IMR-90 (cell line): ENCODE data around the gene ABCA4. TPM values are rescaled to one million over a fixed set of nuclear protein-coding genes. Genes with fewer than 3 reads are reported as not detected.

Source experiments
- ATAC-seq: fragments of 200-7000 bp; cut with Tn5 transposase; 2 replicates; pipeline ENCODE4 v1.9.1; 2020; ENCODE audit warnings: low read depth, mild to moderate bottlenecking, moderate library complexity
- BruUV-seq: library from RNA; stranded (reverse); fragments of 400-500 nt; replicated peaks from 2 replicates; lab custom pipeline; 2021; lab: Mats Ljungman, UMichigan
- CTCF ChIA-PET: fragments of 300-600 bp; formaldehyde crosslinking; extraction: SDS; loops from one replicate; lab custom pipeline; 2021; ENCODE audit warnings: antibody characterized with exemption; lab: Yijun Ruan, JAX
- POLR2A ChIA-PET: fragments of 300-600 bp; sonication (Branson Sonifier 250); formaldehyde crosslinking; loops from one replicate; lab custom pipeline; 2022; ENCODE audit warnings: antibody characterized with exemption; ENCODE audit not compliant: unreplicated experiment; lab: Charles Lee
- DNase-seq: peaks from one replicate; pipeline ENCODE4 v3.0.0; 2013
- H2AFZ ChIP-seq: replicated peaks from 2 replicates; pipeline ENCODE3; 2013; ENCODE audit warnings: low read length, mild to moderate bottlenecking; ENCODE audit not compliant: poor library complexity
- H2AK5ac ChIP-seq: 2 replicates; pipeline ENCODE4 v1.6.1; 2013; ENCODE audit warnings: low read depth, low read length, inconsistent platforms
- H2AK9ac ChIP-seq: replicated peaks from 2 replicates; pipeline ENCODE3; 2013; ENCODE audit warnings: mild to moderate bottlenecking, low read depth, low read length, moderate library complexity; ENCODE audit not compliant: poor library complexity
- H2BK120ac ChIP-seq: 2 replicates; pipeline ENCODE4 v1.6.1; 2013; ENCODE audit warnings: low read depth, low read length, inconsistent platforms
- H2BK15ac ChIP-seq: 3 replicates; pipeline ENCODE4 v1.6.1; 2013; ENCODE audit warnings: low read depth, low read length, inconsistent platforms
- H2BK20ac ChIP-seq: 2 replicates; pipeline ENCODE4 v1.6.1; 2013; ENCODE audit warnings: low read depth, mild to moderate bottlenecking, inconsistent platforms, low read length, moderate library complexity
- H2BK5ac ChIP-seq: 2 replicates; pipeline ENCODE4 v1.6.1; 2013; ENCODE audit warnings: mild to moderate bottlenecking, low read depth, low read length, inconsistent platforms; ENCODE audit not compliant: poor library complexity, severe bottlenecking
- H3K14ac ChIP-seq: replicated peaks from 2 replicates; pipeline ENCODE4 v1.6.1; 2013; ENCODE audit warnings: low read depth, low read length, inconsistent platforms
- H3K18ac ChIP-seq: 2 replicates; pipeline ENCODE4 v1.6.1; 2013; ENCODE audit warnings: low read depth, low read length, control low read depth
- H3K23ac ChIP-seq: 2 replicates; pipeline ENCODE4 v1.6.1; 2013; ENCODE audit warnings: low read depth, low read length, inconsistent platforms
- H3K27ac ChIP-seq: 2 replicates; pipeline ENCODE4 v1.5.1; 2013; ENCODE audit warnings: mild to moderate bottlenecking, control low read depth, low read length; ENCODE audit not compliant: insufficient read depth
- H3K27me3 ChIP-seq: 2 replicates; pipeline ENCODE4 v1.6.1; 2013; ENCODE audit warnings: low read length; ENCODE audit not compliant: control insufficient read depth, insufficient read depth
- H3K36me3 ChIP-seq: 2 replicates; pipeline ENCODE4 v1.6.1; 2013; ENCODE audit warnings: low read length, mixed read lengths; ENCODE audit not compliant: control insufficient read depth, insufficient read depth
- H3K4ac ChIP-seq: 2 replicates; pipeline ENCODE4 v1.6.1; 2013; ENCODE audit warnings: low read depth, low read length, inconsistent platforms
- H3K4me1 ChIP-seq: 2 replicates; pipeline ENCODE4 v1.6.1; 2013; ENCODE audit warnings: low read length, mixed read lengths; ENCODE audit not compliant: control insufficient read depth, insufficient read depth
- H3K4me2 ChIP-seq: 2 replicates; pipeline ENCODE4 v1.6.1; 2013; ENCODE audit warnings: low read depth, mild to moderate bottlenecking, control low read depth, low read length, moderate library complexity
- H3K4me3 ChIP-seq: 2 replicates; pipeline ENCODE4 v1.5.1; 2013; ENCODE audit warnings: low read depth, mild to moderate bottlenecking, control low read depth, low read length, moderate library complexity; ENCODE audit not compliant: insufficient read depth
- H3K56ac ChIP-seq: 2 replicates; pipeline ENCODE4 v1.6.1; 2013; ENCODE audit warnings: low read length, inconsistent platforms; ENCODE audit not compliant: insufficient read depth; ENCODE audit errors: extremely low read depth
- H3K79me1 ChIP-seq, 2 experiments: 2 replicates each; pipeline ENCODE4 v1.6.1; 2013; ENCODE audit warnings: low read length in 2 of 2, inconsistent platforms in 1 of 2, low read depth in 1 of 2
- H3K9ac ChIP-seq: 2 replicates; pipeline ENCODE4 v1.6.1; 2013; ENCODE audit warnings: low read depth, low read length, control low read depth
- H3K9me1 ChIP-seq: 2 replicates; pipeline ENCODE4 v1.6.1; 2013; ENCODE audit warnings: low read length, inconsistent platforms; ENCODE audit not compliant: insufficient read depth
- H3K9me3 ChIP-seq: 2 replicates; pipeline ENCODE4 v1.6.1; 2013; ENCODE audit warnings: low read length; ENCODE audit not compliant: control insufficient read depth, insufficient read depth
- H4K20me1 ChIP-seq: 2 replicates; pipeline ENCODE4 v1.6.1; 2013; ENCODE audit warnings: low read length, inconsistent platforms; ENCODE audit not compliant: insufficient read depth
- H4K5ac ChIP-seq: 2 replicates; pipeline ENCODE4 v1.6.1; 2013; ENCODE audit warnings: mild to moderate bottlenecking, low read depth, low read length, control low read depth
- H4K8ac ChIP-seq, 2 experiments: 2 replicates each; pipeline ENCODE4 v1.6.1; 2013; ENCODE audit warnings: low read depth in 2 of 2, low read length in 2 of 2, control low read depth in 1 of 2, inconsistent platforms in 1 of 2
- H4K91ac ChIP-seq: 2 replicates; pipeline ENCODE4 v1.6.1; 2013; ENCODE audit warnings: low read depth, low read length, inconsistent platforms; ENCODE audit not compliant: insufficient read depth
- BHLHE40 ChIP-seq: fragments of 150-350 bp; IDR thresholded peaks from 2 replicates; pipeline ENCODE4 v1.6.1; 2016; ENCODE audit warnings: mild to moderate bottlenecking, low read depth, low read length
- CEBPB ChIP-seq: IDR thresholded peaks from 2 replicates; pipeline ENCODE4 v1.6.1; 2012; ENCODE audit warnings: low read depth, low read length, improper control_type of control experiment
- CHD1 ChIP-seq: IDR thresholded peaks from 2 replicates; pipeline ENCODE4 v1.6.1; 2012; ENCODE audit warnings: low read depth, low read length, improper control_type of control experiment
- FOS ChIP-seq: fragments of 150-350 bp; IDR thresholded peaks from 2 replicates; pipeline ENCODE4 v1.6.1; 2016; ENCODE audit warnings: low read depth, low read length
- MAFK ChIP-seq: IDR thresholded peaks from 2 replicates; pipeline ENCODE4 v1.6.1; 2012; ENCODE audit warnings: low read depth, low read length, improper control_type of control experiment
- MAZ ChIP-seq: IDR thresholded peaks from 2 replicates; pipeline ENCODE4 v1.6.1; 2012; ENCODE audit warnings: low read depth, mild to moderate bottlenecking, low read length, improper control_type of control experiment, moderate library complexity, borderline replicate concordance
- MXI1 ChIP-seq: IDR thresholded peaks from 2 replicates; pipeline ENCODE4 v1.6.1; 2012; ENCODE audit warnings: low read depth, mild to moderate bottlenecking, low read length, moderate library complexity, borderline replicate concordance
- NFE2L2 ChIP-seq: fragments of 150-350 bp; IDR thresholded peaks from 2 replicates; pipeline ENCODE4 v1.6.1; 2016; ENCODE audit warnings: low read depth, mild to moderate bottlenecking, low read length
- POLR2A ChIP-seq: IDR thresholded peaks from 2 replicates; pipeline ENCODE4 v1.6.1; 2012; ENCODE audit warnings: mild to moderate bottlenecking, low read depth, low read length
- RAD21 ChIP-seq: IDR thresholded peaks from 2 replicates; pipeline ENCODE4 v1.6.1; 2012; ENCODE audit warnings: low read length, improper control_type of control experiment
- RCOR1 ChIP-seq: IDR thresholded peaks from 2 replicates; pipeline ENCODE4 v1.6.1; 2012; ENCODE audit warnings: mild to moderate bottlenecking, low read length, improper control_type of control experiment; ENCODE audit not compliant: insufficient replicate concordance
- RFX5 ChIP-seq: IDR thresholded peaks from 2 replicates; pipeline ENCODE4 v1.8.0; 2012; ENCODE audit warnings: low read depth, mild to moderate bottlenecking, low read length, moderate library complexity
- SMC3 ChIP-seq: fragments of 150-350 bp; IDR thresholded peaks from 2 replicates; pipeline ENCODE4 v1.6.1; 2016; ENCODE audit warnings: low read depth, mild to moderate bottlenecking, antibody characterized with exemption, low read length, moderate library complexity
- USF2 ChIP-seq: fragments of 150-350 bp; IDR thresholded peaks from 2 replicates; pipeline ENCODE4 v1.6.1; 2017; ENCODE audit warnings: mild to moderate bottlenecking, antibody characterized with exemption, low read length, low read depth
- dilution Hi-C: fragments of 300-500 bp; cut with HindIII; formaldehyde crosslinking; loops from one replicate; pipeline ENCODE4 v1.14.3; 2018; ENCODE audit warnings: low sequenced_read_pairs; ENCODE audit not compliant: unreplicated experiment
- in situ Hi-C: fragments of 300-500 bp; cut with MboI; formaldehyde crosslinking; loops from 3 replicates; pipeline ENCODE4 v1.14.3; 2019; ENCODE audit warnings: low sequenced_read_pairs, inconsistent platforms, mixed read lengths
- intact Hi-C: fragments of 100-400 bp; cut with micrococcal nuclease; formaldehyde crosslinking; loops from 2 replicates; pipeline ENCODE4 v1.10.0; 2022
- polyA plus RNA-seq, 3 experiments: library from polyadenylated mRNA; depleted of rRNA; stranded (reverse); fragments of >200 nt; gene quantifications; 2 replicates each; pipeline ENCODE4 v1.2.3, GENCODE V29; 2012; ENCODE audit warnings: low replicate concordance in 1 of 3
- total RNA-seq: library from RNA; depleted of rRNA; stranded (reverse); fragments of >200 nt; gene quantifications from 2 replicates; pipeline ENCODE4 v1.2.3, GENCODE V29; 2012
- TF ChIP-seq, protein P1 (sequence below): fragments of 150-350 bp; IDR thresholded peaks from 2 replicates; pipeline ENCODE4 v1.6.1; 2016; ENCODE audit warnings: low read depth, mild to moderate bottlenecking, low read length, moderate library complexity, borderline replicate concordance
- TF ChIP-seq, protein P2 (sequence below): conservative IDR thresholded peaks from 2 replicates; pipeline ENCODE4 v1.5.1; 2012; ENCODE audit warnings: mild to moderate bottlenecking, low read depth, low read length, improper control_type of control experiment

Gene ABCA4
- total and polyA plus RNA-seq, 2 of the 4 experiments (the other 2 are of a cell fraction), result under 0.01 to 0.36 TPM

DNA sequence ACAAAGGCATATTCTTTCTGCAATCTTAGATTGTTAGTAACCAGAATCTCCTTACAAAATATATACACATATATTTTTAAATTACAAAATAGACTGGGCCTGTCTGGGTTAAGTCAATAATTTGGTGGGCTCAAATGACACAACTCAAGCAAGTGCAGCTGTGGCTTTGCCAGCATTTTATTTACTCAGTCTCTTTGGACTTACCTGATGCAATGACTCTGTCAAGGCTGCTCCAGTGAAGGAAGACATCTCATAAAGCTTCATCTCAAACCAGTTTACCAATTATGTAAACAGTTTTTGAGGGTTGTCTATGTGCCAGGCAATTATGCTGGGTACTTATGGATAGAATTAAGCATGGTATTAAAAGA lies 22.8 kb upstream of the ABCA4 start:
- dilution Hi-C loops, result no loop called here
- Histone ChIP-seq H3K27me3 (no peaks in the 10 kb centered on the region; the same call in 1 of the 2 replicates), H3K56ac (no peak overlapping the region), H2BK20ac (no peak overlapping the region), H4K5ac (no peak overlapping the region), H3K36me3 (no peaks in the 10 kb centered on the region), H3K4me2 (no peak overlapping the region), H2BK15ac (no peak overlapping the region), H2AK5ac (no peak overlapping the region), H3K9me1 (no peaks in the 10 kb centered on the region), H3K23ac (no peak overlapping the region), H3K27ac (no peak overlapping the region), H3K4ac (no peak overlapping the region), H3K18ac (no peak overlapping the region), H3K14ac (no peak overlapping the region), H2BK5ac (no peak overlapping the region), H3K9me3 (no peaks in the 10 kb centered on the region), H4K8ac (no peak overlapping the region), H2AK9ac (no peak overlapping the region), H3K4me3 (no peak overlapping the region), H2AFZ (no peak overlapping the region), H4K20me1 (no peaks in the 10 kb centered on the region), H4K91ac (no peak overlapping the region), H3K4me1 (peaks cover 4% of the 10 kb centered on the region; the same call in 1 of the 2 replicates), H2BK120ac (no peak overlapping the region), H3K79me1 (no peaks in the 10 kb centered on the region), H3K9ac (no peak overlapping the region)
- intact Hi-C loops, result loop anchor here (5.0 kb wide), 1 partner anchor 36 kb away; no protein-coding TSS in a partner anchor
- in situ Hi-C loops, result no loop called here
- no peak for DNase-seq
- BruUV-seq, result no TSS peak
- TF ChIP-seq CHD1, result no peak
- no peak for TF ChIP-seq SMC3
- TF ChIP-seq CEBPB, result no peak
- TF ChIP-seq MAFK, result no peak
- TF ChIP-seq NFE2L2, result no peak
- no peak for TF ChIP-seq RAD21
- no peak for TF ChIP-seq MXI1
- TF ChIP-seq RFX5, result no peak
- no peak for TF ChIP-seq POLR2A
- TF ChIP-seq MAZ, result no peak
- TF ChIP-seq, protein P1, sequence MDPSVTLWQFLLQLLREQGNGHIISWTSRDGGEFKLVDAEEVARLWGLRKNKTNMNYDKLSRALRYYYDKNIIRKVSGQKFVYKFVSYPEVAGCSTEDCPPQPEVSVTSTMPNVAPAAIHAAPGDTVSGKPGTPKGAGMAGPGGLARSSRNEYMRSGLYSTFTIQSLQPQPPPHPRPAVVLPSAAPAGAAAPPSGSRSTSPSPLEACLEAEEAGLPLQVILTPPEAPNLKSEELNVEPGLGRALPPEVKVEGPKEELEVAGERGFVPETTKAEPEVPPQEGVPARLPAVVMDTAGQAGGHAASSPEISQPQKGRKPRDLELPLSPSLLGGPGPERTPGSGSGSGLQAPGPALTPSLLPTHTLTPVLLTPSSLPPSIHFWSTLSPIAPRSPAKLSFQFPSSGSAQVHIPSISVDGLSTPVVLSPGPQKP, result no peak
- no peak for TF ChIP-seq BHLHE40
- TF ChIP-seq, protein P2, sequence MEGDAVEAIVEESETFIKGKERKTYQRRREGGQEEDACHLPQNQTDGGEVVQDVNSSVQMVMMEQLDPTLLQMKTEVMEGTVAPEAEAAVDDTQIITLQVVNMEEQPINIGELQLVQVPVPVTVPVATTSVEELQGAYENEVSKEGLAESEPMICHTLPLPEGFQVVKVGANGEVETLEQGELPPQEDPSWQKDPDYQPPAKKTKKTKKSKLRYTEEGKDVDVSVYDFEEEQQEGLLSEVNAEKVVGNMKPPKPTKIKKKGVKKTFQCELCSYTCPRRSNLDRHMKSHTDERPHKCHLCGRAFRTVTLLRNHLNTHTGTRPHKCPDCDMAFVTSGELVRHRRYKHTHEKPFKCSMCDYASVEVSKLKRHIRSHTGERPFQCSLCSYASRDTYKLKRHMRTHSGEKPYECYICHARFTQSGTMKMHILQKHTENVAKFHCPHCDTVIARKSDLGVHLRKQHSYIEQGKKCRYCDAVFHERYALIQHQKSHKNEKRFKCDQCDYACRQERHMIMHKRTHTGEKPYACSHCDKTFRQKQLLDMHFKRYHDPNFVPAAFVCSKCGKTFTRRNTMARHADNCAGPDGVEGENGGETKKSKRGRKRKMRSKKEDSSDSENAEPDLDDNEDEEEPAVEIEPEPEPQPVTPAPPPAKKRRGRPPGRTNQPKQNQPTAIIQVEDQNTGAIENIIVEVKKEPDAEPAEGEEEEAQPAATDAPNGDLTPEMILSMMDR, result no peak
- TF ChIP-seq FOS, result no peak
- no peak for TF ChIP-seq RCOR1
- no peak for TF ChIP-seq USF2
- POLR2A ChIA-PET, result no interaction called here
- no peak; the same call in 1 of the 2 replicates for ATAC-seq
- CTCF ChIA-PET, result interaction anchor here (0.9 to 1.4 kb wide), 2 partner anchors 11 to 193 kb away, joined by 4 to 7 read pairs; no protein-coding TSS in a partner anchor
